Activated CD8-positive, alpha-beta T cell treated with anti-CD3 and anti-CD28 coated beads for 36 hours (primary cell): Measurements from ENCODE around the gene KLF3. TPM values are rescaled to one million over a fixed set of nuclear protein-coding genes. Genes with fewer than 3 reads are reported as not detected.

Source experiments
- ATAC-seq: fragments of 200-7000 bp; cut with Tn5 transposase; one replicate; pipeline ENCODE4 v1.10.0; 2021; ENCODE audit warnings: mild to moderate bottlenecking, moderate library complexity
- CTCF ChIA-PET: fragments of 350-600 bp; sonication (Branson Sonifier 250); formaldehyde crosslinking; loops from one replicate; lab custom pipeline; 2021; ENCODE audit warnings: antibody characterized with exemption; lab: Charles Lee
- POLR2A ChIA-PET: fragments of 350-600 bp; sonication (Branson Sonifier 250); formaldehyde crosslinking; loops from one replicate; lab custom pipeline; 2021; ENCODE audit warnings: antibody characterized with exemption; lab: Charles Lee
- DNase-seq: peaks from one replicate; pipeline ENCODE4 v3.0.0-alpha.2; 2020
- H3K27ac Mint-ChIP-seq: one replicate; pipeline ENCODE4 v1.8.0; 2021; ENCODE audit warnings: mild to moderate bottlenecking, mixed read lengths
- H3K27me3 Mint-ChIP-seq: one replicate; pipeline ENCODE4 v1.8.0; 2021; ENCODE audit warnings: mixed read lengths
- H3K36me3 Mint-ChIP-seq: one replicate; pipeline ENCODE4 v1.8.0; 2021; ENCODE audit warnings: low read depth, mixed read lengths
- H3K4me1 Mint-ChIP-seq: one replicate; pipeline ENCODE4 v1.8.0; 2021; ENCODE audit warnings: low read depth, mixed read lengths
- H3K4me3 Mint-ChIP-seq: one replicate; pipeline ENCODE4 v1.8.0; 2021; ENCODE audit warnings: mild to moderate bottlenecking, moderate library complexity, mixed read lengths
- H3K9me3 Mint-ChIP-seq: one replicate; pipeline ENCODE4 v1.8.0; 2021; ENCODE audit warnings: mixed read lengths
- CTCF ChIP-seq: fragments of 200-600 bp; IDR thresholded peaks from one replicate; pipeline ENCODE4 v1.8.0; 2022; ENCODE audit warnings: antibody characterized with exemption, mild to moderate bottlenecking
- intact Hi-C: fragments of 100-400 bp; cut with micrococcal nuclease; formaldehyde crosslinking; loops from one replicate; pipeline ENCODE4 v1.10.0; 2022
- total RNA-seq, 2 experiments: library from RNA; stranded (reverse); gene quantifications; one replicate each; pipeline ENCODE4 v1.2.3, GENCODE V29; 2021

KLF3 gene
- total RNA-seq, 2 experiments from 2014 or later: 5.5 to 6.0 TPM

GRCh38 chr4:38696697-38697096, 32.7 kb downstream of the KLF3 start:
- intact Hi-C loops: no loop called here
- no peak for ATAC-seq
- H3K27ac Mint-ChIP-seq: no peak overlapping the region
- peaks cover 17% of the 10 kb centered on the region for H3K36me3 Mint-ChIP-seq
- ChIA-PET POLR2A (interaction anchor here (1.8 kb wide), 1 partner anchor 9 kb away, joined by 4 read pairs; no protein-coding TSS in a partner anchor), CTCF (no interaction called here)
- H3K4me3 Mint-ChIP-seq: no peak overlapping the region
- no peak for DNase-seq
- TF ChIP-seq CTCF: no peak
- H3K9me3 Mint-ChIP-seq: no peaks in the 10 kb centered on the region
- H3K4me1 Mint-ChIP-seq: peaks cover 6% of the 10 kb centered on the region
- H3K27me3 Mint-ChIP-seq: no peaks in the 10 kb centered on the region

DNA sequence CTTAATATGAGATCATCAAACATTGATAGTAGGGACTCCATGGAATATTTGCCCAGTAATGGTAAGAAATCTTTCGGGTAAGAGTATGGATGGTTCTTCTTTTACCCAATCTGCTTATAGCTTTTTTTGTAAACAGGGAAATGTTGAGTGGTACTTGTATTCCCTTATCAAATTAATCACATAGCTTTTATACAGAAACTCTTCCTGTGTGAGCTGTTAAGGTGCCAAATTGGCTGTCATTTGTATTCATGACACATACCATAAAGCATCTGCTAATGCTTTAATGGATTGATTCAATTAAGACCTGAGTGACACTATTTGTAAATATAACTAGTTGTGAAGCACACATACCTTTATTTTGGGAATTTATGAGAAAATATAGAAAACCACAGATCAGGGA, 34.2 kb downstream of the KLF3 start:
- intact Hi-C loops: no loop called here
- no peak for ATAC-seq
- POLR2A ChIA-PET: interaction anchor here (0.6 to 1.8 kb wide), 2 partner anchors 11 to 116 kb away, joined by 3 to 4 read pairs; no protein-coding TSS in a partner anchor

DNA sequence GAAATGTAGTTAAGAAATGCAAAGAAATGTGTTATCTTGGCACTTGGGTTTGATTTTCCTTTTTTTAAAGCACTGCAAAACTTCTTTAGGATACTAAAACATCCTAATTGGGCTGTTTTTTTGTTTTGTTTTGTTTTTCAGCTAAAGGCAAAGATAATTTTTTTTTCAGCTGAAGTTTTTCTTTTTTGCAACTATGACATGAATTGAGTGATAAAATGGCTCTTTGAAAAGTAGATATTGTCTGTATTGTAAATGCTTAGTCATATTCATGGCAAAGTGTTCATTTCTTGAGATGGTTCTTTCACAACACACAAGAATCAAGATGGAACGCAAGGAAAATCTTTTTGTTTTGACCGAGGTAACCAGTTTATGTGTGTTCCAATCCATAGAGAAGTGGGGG, 35.1 kb downstream of the KLF3 start:
- Mint-ChIP-seq H3K36me3 (peaks cover 17% of the 10 kb centered on the region), H3K4me1 (no peaks in the 10 kb centered on the region), H3K27ac (no peak overlapping the region), H3K4me3 (no peak overlapping the region), H3K27me3 (no peaks in the 10 kb centered on the region), H3K9me3 (no peaks in the 10 kb centered on the region)
- no peak for TF ChIP-seq CTCF
- no peak for ATAC-seq
- POLR2A ChIA-PET: no interaction called here
- CTCF ChIA-PET: interaction anchor here (1.0 to 1.5 kb wide), 3 partner anchors 16 to 83 kb away, joined by 3 to 4 read pairs (median 3); partner anchors contain the start of gene TLR10
- intact Hi-C loops: no loop called here
- no peak for DNase-seq

More for the DNA sequence above, 34.2 kb downstream of the KLF3 start:
- no peak overlapping the region for H3K27ac Mint-ChIP-seq
- H3K4me3 Mint-ChIP-seq: no peak overlapping the region
- DNase-seq: no peak
- peaks cover 17% of the 10 kb centered on the region for H3K36me3 Mint-ChIP-seq
- TF ChIP-seq CTCF: no peak
- H3K9me3 Mint-ChIP-seq: no peaks in the 10 kb centered on the region
- CTCF ChIA-PET: interaction anchor here (1.0 to 1.5 kb wide), 4 partner anchors 17 to 563 kb away, joined by 3 to 4 read pairs (median 4); partner anchors contain the start of gene TLR10
- H3K4me1 Mint-ChIP-seq: peaks cover 6% of the 10 kb centered on the region
- no peaks in the 10 kb centered on the region for H3K27me3 Mint-ChIP-seq

DNA sequence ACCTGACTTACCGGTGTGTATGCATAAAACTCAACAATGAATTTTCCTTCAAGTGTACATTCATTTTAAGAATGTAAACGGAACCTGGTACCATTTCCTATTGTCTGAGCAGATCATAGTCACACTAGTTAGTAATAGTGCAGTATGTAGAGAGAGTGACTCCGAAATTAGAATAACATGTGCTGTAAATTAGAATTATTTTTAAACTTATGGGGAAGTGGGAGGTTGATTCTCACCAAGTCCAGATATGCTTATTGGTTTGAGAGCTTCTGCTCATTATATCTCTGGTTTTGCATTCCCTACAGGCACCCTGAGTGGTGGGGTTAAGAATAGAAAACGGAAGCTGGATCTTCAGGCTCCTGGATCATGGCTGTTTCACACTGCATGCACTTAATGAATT, 39.6 kb downstream of the KLF3 start:
- DNase-seq: no peak
- ATAC-seq: no peak
- Mint-ChIP-seq H3K27me3 (no peaks in the 10 kb centered on the region), H3K36me3 (no peaks in the 10 kb centered on the region), H3K9me3 (no peaks in the 10 kb centered on the region), H3K4me3 (no peak overlapping the region), H3K27ac (no peak overlapping the region), H3K4me1 (peaks cover 8% of the 10 kb centered on the region)
- intact Hi-C loops: no loop called here
- CTCF ChIA-PET: interaction anchor here (0.8 to 1.8 kb wide), 2 partner anchors 11 to 27 kb away, joined by 6 read pairs; no protein-coding TSS in a partner anchor
- POLR2A ChIA-PET: no interaction called here
- no peak for TF ChIP-seq CTCF

DNA sequence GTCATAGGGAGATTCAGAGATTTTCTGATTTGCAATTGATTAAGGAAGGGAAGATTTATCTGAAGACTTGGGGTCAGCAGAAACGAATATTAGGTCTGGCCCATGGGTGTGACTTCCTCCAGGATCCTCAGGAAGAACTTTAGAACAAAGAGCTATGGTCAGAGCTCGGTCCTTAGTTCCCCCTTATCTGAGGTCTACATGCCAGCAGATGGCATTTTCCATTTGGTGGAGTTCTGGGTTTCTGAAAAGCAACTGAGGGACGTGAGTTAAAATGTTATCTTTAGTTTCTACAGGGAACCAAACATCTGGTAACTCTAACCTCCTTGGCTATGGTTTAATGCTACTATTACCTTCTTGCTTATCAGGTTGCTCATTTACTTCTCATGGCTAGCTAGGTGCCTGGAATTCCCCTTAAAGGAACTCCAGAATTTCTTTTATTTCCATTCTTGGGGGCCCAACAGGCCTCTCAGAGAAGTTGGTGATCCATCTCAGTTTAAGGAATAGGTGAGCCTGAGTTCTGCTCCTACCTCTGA, 40.7 kb downstream of the KLF3 start:
- ChIA-PET POLR2A (interaction anchor here (0.6 to 1.0 kb wide), 2 partner anchors 12 to 42 kb away, joined by 3 read pairs; no protein-coding TSS in a partner anchor), CTCF (interaction anchor here (0.7 to 1.8 kb wide), 4 partner anchors 10 to 525 kb away, joined by 4 to 6 read pairs (median 6); no protein-coding TSS in a partner anchor)
- no peak overlapping the region for H3K4me3 Mint-ChIP-seq
- intact Hi-C loops: no loop called here
- H3K27me3 Mint-ChIP-seq: no peaks in the 10 kb centered on the region
- no peak for TF ChIP-seq CTCF
- ATAC-seq: no peak
- H3K4me1 Mint-ChIP-seq: peaks cover 8% of the 10 kb centered on the region
- H3K36me3 Mint-ChIP-seq: no peaks in the 10 kb centered on the region
- DNase-seq: no peak
- H3K9me3 Mint-ChIP-seq: no peaks in the 10 kb centered on the region
- H3K27ac Mint-ChIP-seq: no peak overlapping the region
